GM12873 (cell line): Measurements from ENCODE around the gene RNF183.

ENCODE experiments used
- CTCF ChIP-seq: IDR thresholded peaks from 2 replicates; pipeline ENCODE4 v1.5.1; 2012; ENCODE audit warnings: low read depth, mild to moderate bottlenecking, moderate library complexity, low read length, control low read depth; ENCODE audit not compliant: insufficient read depth; ENCODE audit errors: missing control alignments

RNF183 gene

GRCh38 chr9:113331780-113332179 lies 28.6 kb upstream of the RNF183 start:
- no peak for TF ChIP-seq CTCF

GRCh38 chr9:113328045-113328782 lies 25.0 kb upstream of the RNF183 start:
- no peak for TF ChIP-seq CTCF

GRCh38 chr9:113326230-113326629 lies 23.1 kb upstream of the RNF183 start:
- TF ChIP-seq CTCF: no peak

- TF ChIP-seq CTCF: no peak
Measured at GRCh38 chr9:113322671-113323070, 19.5 kb upstream of the RNF183 start.

- no peak for TF ChIP-seq CTCF
Measured at GRCh38 chr9:113320051-113320450, 16.9 kb upstream of the RNF183 start.

GRCh38 chr9:113319054-113319453 lies 15.9 kb upstream of the RNF183 start:
- no peak for TF ChIP-seq CTCF

GRCh38 chr9:113317777-113318176 lies 14.6 kb upstream of the RNF183 start:
- TF ChIP-seq CTCF: no peak
